SU-DHL-6 (cell line): Measurements from ENCODE around the gene MARCKS.
"Not testable (repeated sequence)": the region's sequence is repeated elsewhere in the genome, so short reads cannot be mapped to it uniquely, and the experiment has no call there.

Source experiments
- H2AFZ ChIP-seq: fragments of 200-600 bp; sonication (generic); 2 replicates; pipeline ENCODE4 v1.6.1; 2014; ENCODE audit warnings: low read depth, mild to moderate bottlenecking, moderate library complexity, mixed read lengths, antibody characterized with exemption, low read length; ENCODE audit not compliant: severe bottlenecking
- H3F3A ChIP-seq: fragments of 200-600 bp; shearing (Covaris generic); 2 replicates; pipeline ENCODE4 v1.6.0; 2016; ENCODE audit warnings: antibody characterized with exemption, mild to moderate bottlenecking; ENCODE audit not compliant: insufficient read depth
- H3K27ac ChIP-seq: fragments of 200-600 bp; sonication (generic); 2 replicates; pipeline ENCODE4 v1.5.1; 2016; ENCODE audit warnings: low read depth, mild to moderate bottlenecking, low read length, moderate library complexity, mixed read lengths
- H3K27me3 ChIP-seq: fragments of 200-600 bp; sonication (generic), shearing (Covaris generic); 2 replicates; pipeline ENCODE4 v1.6.0; 2014; ENCODE audit warnings: mild to moderate bottlenecking, low read length
- H3K36me3 ChIP-seq: fragments of 200-600 bp; sonication (generic); 2 replicates; pipeline ENCODE4 v1.6.1; 2014; ENCODE audit warnings: mild to moderate bottlenecking, low read length, mixed read lengths
- H3K4me2 ChIP-seq: fragments of 300-600, 200-600 bp; shearing (Covaris generic), sonication (generic); 2 replicates; pipeline ENCODE4 v1.6.0; 2014; ENCODE audit warnings: low read length, low read depth, mild to moderate bottlenecking; ENCODE audit not compliant: poor library complexity, severe bottlenecking
- H3K4me3 ChIP-seq: fragments of 200-600 bp; sonication (generic); 2 replicates; pipeline ENCODE4 v1.5.1; 2014; ENCODE audit warnings: antibody characterized with exemption, low read length, mild to moderate bottlenecking, mixed read lengths; ENCODE audit not compliant: insufficient read depth, poor library complexity, severe bottlenecking
- H3K79me2 ChIP-seq: fragments of 200-600 bp; sonication (generic); 2 replicates; pipeline ENCODE4 v1.6.1; 2014; ENCODE audit warnings: mild to moderate bottlenecking, low read length, moderate library complexity; ENCODE audit not compliant: insufficient read depth
- H3K9ac ChIP-seq: fragments of 200-600 bp; sonication (generic); 2 replicates; pipeline ENCODE4 v1.7.0; 2014; ENCODE audit warnings: mild to moderate bottlenecking, low read length
- H3K9me2 ChIP-seq: fragments of 200-600 bp; sonication (generic); replicated peaks from 2 replicates; pipeline ENCODE4 v1.6.1; 2014; ENCODE audit warnings: low read length; ENCODE audit not compliant: insufficient read depth
- H3K9me3 ChIP-seq: fragments of 200-600 bp; sonication (generic); 2 replicates; pipeline ENCODE4 v1.6.1; 2014; ENCODE audit warnings: low read length, mixed read lengths; ENCODE audit not compliant: insufficient read depth
- H4K20me1 ChIP-seq: fragments of 200-600 bp; sonication (generic); 2 replicates; pipeline ENCODE4 v1.6.1; 2014; ENCODE audit warnings: low read depth, mild to moderate bottlenecking, antibody characterized with exemption, low read length, moderate library complexity, mixed read lengths
- EZH2phosphoT487 ChIP-seq: fragments of 200-600 bp; sonication (generic), shearing (Covaris generic); conservative IDR thresholded peaks from 2 replicates; pipeline ENCODE4 v1.6.1; 2018; ENCODE audit warnings: mild to moderate bottlenecking, antibody characterized with exemption, low read length, moderate library complexity, mixed read lengths
- TF ChIP-seq, protein P1 (sequence below): fragments of 200-600 bp; sonication (generic); IDR thresholded peaks from one replicate; pipeline ENCODE4 v1.5.1; 2017; ENCODE audit warnings: antibody characterized with exemption, mild to moderate bottlenecking, low read length, moderate library complexity; ENCODE audit not compliant: insufficient read depth, poor library complexity, severe bottlenecking

The MARCKS gene

DNA sequence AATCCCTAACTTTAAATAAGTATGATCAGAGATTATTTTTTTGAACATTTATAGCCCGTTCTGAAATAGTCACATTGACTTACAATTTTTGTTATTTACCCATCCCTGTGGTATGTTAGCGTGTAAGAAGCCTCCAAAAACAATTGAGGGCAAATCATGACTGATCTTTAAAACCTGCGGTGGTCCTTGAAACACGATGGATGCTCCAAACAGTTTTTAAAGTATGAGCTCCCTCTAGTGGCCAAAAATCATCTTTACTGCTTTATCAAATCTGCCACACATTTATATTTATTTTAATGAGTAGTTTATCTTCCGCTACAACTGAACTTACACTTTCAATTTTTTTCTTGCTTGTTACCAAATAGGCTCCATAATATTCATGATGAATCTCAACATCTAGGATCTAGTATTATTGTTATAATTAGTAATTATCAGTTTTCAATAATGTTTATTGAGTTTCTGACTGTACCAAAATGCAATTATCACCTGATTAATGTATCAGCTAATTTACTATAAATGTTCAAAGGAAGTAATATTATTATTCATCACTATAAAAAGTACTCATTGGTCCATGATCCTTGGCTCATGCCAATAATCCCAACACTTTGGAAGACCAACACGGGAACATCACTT lies 52.2 kb downstream of the MARCKS start:
- H3K79me2 ChIP-seq, result no peaks in the 10 kb centered on the region
- H3F3A ChIP-seq, result no peaks in the 10 kb centered on the region
- H3K9me2 ChIP-seq, result no peaks in the 10 kb centered on the region
- H3K4me3 ChIP-seq, result no peak overlapping the region
- H3K36me3 ChIP-seq, result no peaks in the 10 kb centered on the region
- no peak overlapping the region for H3K9ac ChIP-seq
- no peaks in the 10 kb centered on the region for H4K20me1 ChIP-seq
- no peak for TF ChIP-seq EZH2phosphoT487
- TF ChIP-seq, protein P1, sequence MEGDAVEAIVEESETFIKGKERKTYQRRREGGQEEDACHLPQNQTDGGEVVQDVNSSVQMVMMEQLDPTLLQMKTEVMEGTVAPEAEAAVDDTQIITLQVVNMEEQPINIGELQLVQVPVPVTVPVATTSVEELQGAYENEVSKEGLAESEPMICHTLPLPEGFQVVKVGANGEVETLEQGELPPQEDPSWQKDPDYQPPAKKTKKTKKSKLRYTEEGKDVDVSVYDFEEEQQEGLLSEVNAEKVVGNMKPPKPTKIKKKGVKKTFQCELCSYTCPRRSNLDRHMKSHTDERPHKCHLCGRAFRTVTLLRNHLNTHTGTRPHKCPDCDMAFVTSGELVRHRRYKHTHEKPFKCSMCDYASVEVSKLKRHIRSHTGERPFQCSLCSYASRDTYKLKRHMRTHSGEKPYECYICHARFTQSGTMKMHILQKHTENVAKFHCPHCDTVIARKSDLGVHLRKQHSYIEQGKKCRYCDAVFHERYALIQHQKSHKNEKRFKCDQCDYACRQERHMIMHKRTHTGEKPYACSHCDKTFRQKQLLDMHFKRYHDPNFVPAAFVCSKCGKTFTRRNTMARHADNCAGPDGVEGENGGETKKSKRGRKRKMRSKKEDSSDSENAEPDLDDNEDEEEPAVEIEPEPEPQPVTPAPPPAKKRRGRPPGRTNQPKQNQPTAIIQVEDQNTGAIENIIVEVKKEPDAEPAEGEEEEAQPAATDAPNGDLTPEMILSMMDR, result peak; percentile 46
- no peaks in the 10 kb centered on the region for H3K27me3 ChIP-seq
- H3K4me2 ChIP-seq, result no peak overlapping the region
- no peak overlapping the region for H2AFZ ChIP-seq
- no peak overlapping the region for H3K27ac ChIP-seq
- H3K9me3 ChIP-seq, result no peaks in the 10 kb centered on the region

DNA sequence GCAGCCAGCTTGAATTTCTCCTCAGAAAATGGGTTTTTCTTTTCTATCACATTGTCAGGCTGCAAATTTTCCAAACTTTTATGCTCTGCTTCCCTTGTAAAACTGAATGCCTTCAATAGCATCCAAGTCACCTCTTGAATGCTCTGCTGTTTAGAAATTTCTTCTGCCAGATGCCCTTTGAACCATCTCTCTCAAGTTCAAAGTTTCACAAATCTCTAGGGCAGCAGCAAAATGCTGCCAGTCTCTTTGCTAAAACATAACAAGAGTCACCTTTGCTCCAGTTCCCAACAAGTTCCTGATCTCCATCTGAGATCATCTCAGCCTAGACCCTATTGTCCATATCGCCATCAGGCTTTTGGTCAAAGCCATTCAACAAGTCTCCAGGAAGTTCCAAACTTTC lies 53.1 kb downstream of the MARCKS start:
- not testable (repeated sequence) for H3K4me3 ChIP-seq, H3K9me3 ChIP-seq, H4K20me1 ChIP-seq, H3K36me3 ChIP-seq, H2AFZ ChIP-seq, H3K79me2 ChIP-seq, H3K9me2 ChIP-seq, H3K27me3 ChIP-seq, H3K27ac ChIP-seq, H3F3A ChIP-seq, H3K4me2 ChIP-seq, H3K9ac ChIP-seq
